NCI-H146 treated with DMSO at 0.1 percent for 48 hours (cell line): ENCODE results near the gene APOA4.

Experiments used
- DNase-seq: peaks from one replicate; lab custom pipeline; 2025; ENCODE audit not compliant: unreplicated experiment; lab: John Stamatoyannopoulos, UW

APOA4 gene

DNA sequence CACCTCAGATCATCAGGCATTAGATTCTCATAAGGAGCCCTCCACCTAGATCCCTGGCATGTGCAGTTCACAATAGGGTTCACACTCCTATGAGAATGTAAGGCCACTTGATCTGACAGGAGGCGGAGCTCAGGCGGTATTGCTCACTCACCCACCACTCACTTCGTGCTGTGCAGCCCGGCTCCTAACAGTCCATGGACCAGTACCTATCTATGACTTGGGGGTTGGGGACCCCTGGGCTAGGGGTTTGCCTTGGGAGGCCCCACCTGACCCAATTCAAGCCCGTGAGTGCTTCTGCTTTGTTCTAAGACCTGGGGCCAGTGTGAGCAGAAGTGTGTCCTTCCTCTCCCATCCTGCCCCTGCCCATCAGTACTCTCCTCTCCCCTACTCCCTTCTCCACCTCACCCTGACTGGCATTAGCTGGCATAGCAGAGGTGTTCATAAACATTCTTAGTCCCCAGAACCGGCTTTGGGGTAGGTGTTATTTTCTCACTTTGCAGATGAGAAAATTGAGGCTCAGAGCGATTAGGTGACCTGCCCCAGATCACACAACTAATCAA lies 8.8 kb upstream of the APOA4 start:
- no peak for DNase-seq

DNA sequence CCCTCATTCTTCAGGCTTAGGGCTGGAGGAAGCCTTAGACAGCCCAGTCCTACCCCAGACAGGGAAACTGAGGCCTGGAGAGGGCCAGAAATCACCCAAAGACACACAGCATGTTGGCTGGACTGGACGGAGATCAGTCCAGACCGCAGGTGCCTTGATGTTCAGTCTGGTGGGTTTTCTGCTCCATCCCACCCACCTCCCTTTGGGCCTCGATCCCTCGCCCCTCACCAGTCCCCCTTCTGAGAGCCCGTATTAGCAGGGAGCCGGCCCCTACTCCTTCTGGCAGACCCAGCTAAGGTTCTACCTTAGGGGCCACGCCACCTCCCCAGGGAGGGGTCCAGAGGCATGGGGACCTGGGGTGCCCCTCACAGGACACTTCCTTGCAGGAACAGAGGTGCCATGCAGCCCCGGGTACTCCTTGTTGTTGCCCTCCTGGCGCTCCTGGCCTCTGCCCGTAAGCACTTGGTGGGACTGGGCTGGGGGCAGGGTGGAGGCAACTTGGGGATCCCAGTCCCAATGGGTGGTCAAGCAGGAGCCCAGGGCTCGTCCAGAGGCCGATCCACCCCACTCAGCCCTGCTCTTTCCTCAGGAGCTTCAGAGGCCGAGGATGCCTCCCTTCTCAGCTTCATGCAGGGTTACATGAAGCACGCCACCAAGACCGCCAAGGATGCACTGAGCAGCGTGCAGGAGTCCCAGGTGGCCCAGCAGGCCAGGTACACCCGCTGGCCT lies 7.2 kb upstream of the APOA4 start:
- no peak for DNase-seq

- no peak for DNase-seq
These were observed 6.5 kb upstream of the APOA4 start, which contains the start of gene APOC3 for GRCh38 chr11:116829525-116830183. TSS of gene APOC3 (plus strand) at chr11:116829907. CDS start at chr11:116830583, 676 bp downstream.

DNA sequence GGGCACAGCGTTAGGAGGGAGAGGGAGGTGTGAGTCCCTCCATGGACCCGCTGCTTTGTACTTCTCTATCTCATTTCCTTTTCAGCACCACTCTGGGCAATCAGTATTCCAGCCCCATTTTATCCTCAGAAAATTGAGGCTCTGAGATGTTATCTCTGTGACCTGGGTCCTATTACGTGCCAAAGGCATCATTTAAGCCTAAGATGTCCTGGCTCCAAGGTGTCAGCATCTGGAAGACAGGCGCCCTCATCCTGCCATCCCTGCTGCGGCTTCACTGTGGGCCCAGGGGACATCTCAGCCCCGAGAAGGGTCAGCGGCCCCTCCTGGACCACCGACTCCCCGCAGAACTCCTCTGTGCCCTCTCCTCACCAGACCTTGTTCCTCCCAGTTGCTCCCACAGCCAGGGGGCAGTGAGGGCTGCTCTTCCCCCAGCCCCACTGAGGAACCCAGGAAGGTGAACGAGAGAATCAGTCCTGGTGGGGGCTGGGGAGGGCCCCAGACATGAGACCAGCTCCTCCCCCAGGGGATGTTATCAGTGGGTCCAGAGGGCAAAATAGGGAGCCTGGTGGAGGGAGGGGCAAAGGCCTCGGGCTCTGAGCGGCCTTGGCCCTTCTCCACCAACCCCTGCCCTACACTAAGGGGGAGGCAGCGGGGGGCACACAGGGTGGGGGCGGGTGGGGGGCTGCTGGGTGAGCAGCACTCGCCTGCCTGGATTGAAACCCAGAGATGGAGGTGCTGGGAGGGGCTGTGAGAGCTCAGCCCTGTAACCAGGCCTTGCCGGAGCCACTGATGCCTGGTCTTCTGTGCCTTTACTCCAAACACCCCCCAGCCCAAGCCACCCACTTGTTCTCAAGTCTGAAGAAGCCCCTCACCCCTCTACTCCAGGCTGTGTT lies 5.8 kb upstream of the APOA4 start:
- DNase-seq, result no peak

DNA sequence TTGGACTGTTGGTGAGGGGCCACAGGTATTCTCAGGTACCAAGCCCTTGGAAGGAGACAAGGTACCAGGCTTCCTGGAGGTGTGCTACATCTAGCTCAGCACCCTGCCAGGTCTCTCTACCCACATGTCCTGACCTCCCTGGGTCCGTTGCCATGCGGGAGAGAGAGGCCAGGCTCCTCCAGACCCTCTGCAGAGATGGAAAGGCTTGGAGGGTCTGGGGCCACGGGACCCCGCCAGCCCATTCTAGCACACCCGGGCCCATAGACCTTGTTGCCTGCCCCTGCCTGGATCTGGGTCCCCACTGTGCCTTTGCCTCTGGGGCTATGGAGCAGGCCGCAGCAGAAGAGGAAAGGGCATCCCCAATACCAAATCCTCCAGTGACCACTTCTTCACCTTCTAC lies 4.4 kb upstream of the APOA4 start:
- no peak for DNase-seq

- no peak for DNase-seq
These were observed 3.8 kb upstream of the APOA4 start for GRCh38 chr11:116826751-116827431.

DNA sequence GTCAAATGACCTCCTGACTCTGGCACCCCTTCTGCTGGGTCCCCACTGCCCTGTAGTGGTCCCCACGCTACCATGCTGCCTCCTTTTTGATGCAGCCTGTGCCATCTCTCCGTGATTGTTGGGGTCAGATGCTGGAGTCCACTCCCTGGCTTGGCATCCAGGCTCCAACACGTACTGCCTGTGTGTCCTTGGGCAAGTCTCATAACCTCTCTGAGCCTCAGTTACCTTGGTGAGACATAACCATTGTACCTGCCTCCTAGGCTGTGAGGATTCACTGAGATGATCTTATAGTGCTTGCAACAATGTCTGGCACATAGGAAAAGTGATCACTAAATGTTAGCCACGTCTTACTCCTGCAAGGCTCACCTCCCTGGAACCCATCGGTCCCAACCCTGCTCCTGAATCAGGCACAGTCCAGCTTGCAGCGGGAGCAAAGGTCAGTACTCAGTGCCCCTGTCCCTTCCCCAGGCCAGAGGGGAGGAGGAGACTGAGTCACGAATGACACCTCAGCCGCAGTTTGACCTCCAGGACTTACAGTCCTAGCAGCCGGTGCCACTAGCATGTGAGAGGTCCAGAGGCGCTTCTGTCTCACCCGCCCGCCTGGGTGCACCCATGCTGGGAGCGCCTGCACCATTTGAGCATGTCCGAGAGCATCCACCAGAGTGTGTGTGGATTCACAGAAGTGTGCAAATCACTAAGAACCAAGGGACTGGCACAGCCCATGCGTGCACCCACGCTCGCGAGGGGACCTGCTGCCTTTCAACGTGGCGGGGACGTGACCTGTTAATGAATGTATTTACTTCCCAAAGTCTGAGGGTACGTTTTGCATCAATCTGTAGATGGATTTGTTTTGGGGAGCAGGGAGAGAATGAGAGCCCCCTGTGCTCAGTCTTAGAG lies 3.0 kb upstream of the APOA4 start:
- DNase-seq, result no peak

- no peak for DNase-seq
These were observed 2.3 kb upstream of the APOA4 start for GRCh38 chr11:116825434-116825833.

DNA sequence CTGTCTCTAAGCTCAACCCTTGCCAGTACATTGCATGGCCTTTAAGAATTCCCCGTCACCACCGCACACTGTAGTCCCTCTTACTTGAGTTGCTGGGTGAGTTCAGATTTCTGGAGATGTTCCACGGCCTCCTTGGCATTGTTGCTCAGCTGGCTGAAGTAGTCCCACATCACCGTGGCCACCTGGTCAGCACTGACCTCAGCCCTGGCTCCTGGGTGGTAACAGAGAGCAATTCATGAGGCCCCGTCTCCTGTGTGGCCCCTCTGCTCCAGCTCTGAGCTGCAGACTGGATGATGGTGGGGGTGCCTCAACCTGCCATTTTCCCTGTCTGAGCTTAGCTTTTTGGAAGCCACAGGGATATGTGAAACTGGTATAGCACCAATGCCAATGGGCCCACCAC lies 529 bp downstream of the APOA4 start:
- no peak for DNase-seq

- DNase-seq, result no peak
These were observed 1.8 kb downstream of the APOA4 start for GRCh38 chr11:116821050-116821918.

DNA sequence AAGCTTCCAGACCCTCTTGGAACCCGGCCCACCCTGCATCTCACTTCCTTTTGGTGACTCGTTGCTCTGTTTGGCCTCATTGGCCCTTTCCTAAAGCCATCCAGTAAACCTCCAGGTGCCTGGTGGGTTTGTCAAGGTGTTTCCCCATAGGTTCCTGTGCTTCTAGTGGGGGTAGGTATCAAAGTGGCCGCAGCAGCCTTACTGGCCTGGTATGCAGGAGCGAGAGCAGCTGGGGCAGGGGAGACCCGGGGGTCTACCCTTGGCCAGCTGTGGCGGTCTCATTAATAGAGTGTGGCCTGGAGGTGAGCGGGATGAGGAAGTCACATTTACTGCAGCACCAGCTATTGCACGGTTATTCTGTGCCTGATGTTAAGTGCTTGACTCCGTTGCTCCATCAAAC lies 4.1 kb downstream of the APOA4 start:
- no peak for DNase-seq

GRCh38 chr11:116814502-116814901 lies 8.6 kb downstream of the APOA4 start:
- no peak for DNase-seq

DNA sequence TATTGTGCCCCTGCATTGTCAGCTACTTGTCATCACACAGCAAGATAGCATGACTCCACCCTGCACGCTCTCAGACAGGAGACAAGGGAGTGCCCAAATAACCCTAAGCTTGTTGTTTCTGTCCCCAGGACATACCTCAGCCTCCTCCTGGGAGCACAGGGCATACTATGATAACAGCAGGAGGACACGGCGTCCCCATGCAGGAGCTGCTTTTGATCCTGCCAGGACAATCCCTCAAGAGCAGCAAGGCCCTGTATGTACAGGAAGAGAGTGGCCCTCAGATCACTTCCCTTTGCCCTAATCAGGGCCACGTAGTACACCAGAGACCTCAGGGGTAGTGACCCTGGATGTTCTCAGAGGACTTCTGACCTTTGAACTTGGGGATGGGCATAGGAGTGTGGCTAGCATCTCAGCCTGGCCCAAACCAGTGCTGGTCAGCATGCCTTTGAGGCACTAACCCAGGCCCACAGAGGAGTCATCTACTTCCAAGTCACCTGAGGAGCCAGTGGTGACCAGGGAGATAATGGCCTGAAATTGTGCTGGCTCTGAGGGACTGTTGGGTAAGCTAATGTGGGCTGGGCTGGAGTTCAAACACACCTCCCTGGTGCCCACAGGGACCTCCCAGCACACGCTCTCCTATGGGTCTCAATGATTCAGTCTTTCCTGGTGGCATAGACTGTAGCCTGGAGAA lies 9.2 kb downstream of the APOA4 start:
- no peak for DNase-seq

GRCh38 chr11:116813170-116813569 lies 9.9 kb downstream of the APOA4 start:
- DNase-seq, result no peak

GRCh38 chr11:116812109-116812508 lies 11.0 kb downstream of the APOA4 start:
- no peak for DNase-seq

DNA sequence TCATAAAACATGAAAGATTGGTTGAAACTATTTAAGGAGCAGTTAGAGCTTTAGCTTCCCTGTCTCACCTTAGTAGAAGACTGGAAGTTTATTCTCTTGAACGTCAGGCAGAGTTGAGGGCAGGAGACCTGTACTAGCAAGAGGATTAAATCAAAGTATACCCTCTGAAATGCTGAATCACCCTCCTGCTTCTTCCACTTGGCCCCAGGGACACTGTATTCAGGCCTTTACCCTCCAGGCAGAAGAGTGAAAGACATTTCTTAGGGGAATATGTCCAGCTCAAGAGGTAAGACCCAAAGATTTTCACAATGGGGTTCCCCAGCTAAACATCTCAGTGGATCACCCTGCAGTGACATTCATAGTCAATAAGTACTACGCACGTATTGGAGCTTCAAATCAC lies 11.9 kb downstream of the APOA4 start:
- DNase-seq, result no peak

DNA sequence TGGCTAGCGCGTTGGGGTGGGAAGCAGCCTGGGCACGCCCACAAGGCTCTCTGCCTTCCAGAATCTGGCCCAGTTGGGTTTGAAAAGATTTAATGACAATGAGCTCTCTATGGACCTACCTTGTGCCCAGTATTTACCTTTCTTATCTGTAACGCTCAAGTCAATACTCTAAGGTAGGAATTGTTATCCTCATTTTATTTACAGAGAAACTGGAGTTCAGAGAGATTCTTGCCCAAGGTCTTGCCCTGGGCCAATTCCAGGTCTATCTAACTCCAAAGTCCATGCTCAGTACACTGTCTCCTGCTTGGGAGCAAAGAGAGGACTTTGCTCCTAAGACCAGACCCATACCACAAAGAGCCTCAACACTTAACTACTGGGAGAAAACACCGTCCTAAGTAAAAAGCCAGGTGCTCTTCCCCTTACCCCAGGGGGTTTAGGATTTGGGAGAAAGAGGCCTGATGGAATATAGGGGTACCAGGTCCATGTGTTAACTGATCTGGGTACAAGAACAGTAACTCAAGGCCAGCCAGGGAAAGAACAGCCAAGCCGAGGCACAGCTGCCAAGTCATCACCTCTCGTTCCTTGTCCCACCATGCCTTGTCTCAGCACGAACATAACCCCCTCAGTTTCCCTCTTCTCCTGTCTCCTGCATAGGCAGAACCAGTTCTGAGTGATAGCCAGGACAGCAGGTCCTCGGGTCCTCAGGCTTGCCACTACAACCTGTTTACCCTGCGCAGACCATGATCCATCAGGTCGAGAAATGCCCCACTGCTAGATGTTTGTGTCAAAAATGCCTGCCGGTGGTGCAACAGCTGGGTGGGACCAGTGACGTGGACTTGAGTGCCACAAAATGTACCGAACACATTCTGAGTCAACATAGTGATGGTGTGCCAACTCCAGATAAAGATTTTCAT lies 14.6 kb downstream of the APOA4 start:
- no peak for DNase-seq
